Measurements from ENCODE around the gene ADNP. TPM values are rescaled to one million over a fixed set of nuclear protein-coding genes. Genes with fewer than 3 reads are reported as not detected.
A peak's percentile ranks its signal among the peaks of the same experiment; 100 is the strongest.

Gene ADNP
- total RNA-seq, 1 experiment from 2014 or later, result 27.5 TPM

DNA sequence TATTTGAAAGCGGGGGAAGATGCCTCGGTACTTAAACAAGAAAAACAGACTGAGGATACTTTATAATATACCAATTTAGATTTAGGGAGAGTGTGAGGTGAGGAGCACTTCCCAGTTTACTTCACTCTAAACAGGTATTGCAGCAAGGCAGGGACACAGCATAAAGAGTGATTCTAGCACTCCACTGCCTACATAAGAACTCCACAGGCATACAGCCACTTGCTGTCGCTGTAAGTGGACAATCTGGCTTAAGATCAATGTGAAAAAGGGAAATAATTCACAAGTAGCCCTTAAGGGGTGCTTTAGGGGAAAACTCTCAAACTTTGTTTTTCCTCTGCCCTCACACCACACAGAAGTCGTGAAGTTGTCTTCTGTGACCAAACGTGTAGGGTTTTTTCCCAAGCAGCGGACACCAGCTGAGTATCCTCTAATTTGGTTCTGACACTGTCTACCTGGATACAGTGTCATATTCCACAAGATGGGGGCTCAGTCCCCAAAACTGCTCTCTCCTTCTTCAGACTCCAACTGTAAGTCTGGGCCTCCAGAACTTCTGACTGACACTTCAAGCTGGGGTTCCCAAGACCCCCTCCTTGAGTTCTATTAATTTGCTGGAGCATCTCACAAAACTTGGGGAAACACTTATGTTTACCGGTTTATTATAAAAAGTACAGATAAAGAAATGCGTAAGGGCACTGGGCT, 9.3 kb downstream of the ADNP start:
- no peak overlapping the region for H3K9ac ChIP-seq (ENCODE audit: low read length)
- peaks cover 77% of the 10 kb centered on the region for H4K20me1 ChIP-seq (ENCODE audit: low read length)
- ATAC-seq (no peak), DNase-seq (no peak)
- H3K4me2 ChIP-seq (ENCODE audit: low read length), result no peak overlapping the region
- no TSS peak for BruUV-seq (replicated peaks)
- H3K27me3 ChIP-seq (ENCODE audit: low read length), result no peaks in the 10 kb centered on the region
- no peaks in the 10 kb centered on the region for H3F3A ChIP-seq (ENCODE audit: low read length, unreplicated experiment)
- POLR2A ChIA-PET (ENCODE audit: unreplicated experiment), result no interaction called here
- no peaks in the 10 kb centered on the region for H3K4me1 ChIP-seq (ENCODE audit: insufficient read depth, low read length)
- no peak overlapping the region for H2AFZ ChIP-seq (ENCODE audit: low read length)
- peaks cover 53% of the 10 kb centered on the region for H3K36me3 ChIP-seq (ENCODE audit: low read depth, low read length)
- H3K79me2 ChIP-seq (ENCODE audit: low read length), result peaks cover 99% of the 10 kb centered on the region
- intact Hi-C loops (cut with micrococcal nuclease), result no loop called here
- no peak for TF ChIP-seq EZH2phosphoT487 (IDR thresholded peaks at IDR 0.05; ENCODE audit: borderline replicate concordance, low read length)
- TF ChIP-seq EZH2 (IDR thresholded peaks at IDR 0.05; ENCODE audit: low read length, unreplicated experiment), result no peak
- TF ChIP-seq, protein P1, sequence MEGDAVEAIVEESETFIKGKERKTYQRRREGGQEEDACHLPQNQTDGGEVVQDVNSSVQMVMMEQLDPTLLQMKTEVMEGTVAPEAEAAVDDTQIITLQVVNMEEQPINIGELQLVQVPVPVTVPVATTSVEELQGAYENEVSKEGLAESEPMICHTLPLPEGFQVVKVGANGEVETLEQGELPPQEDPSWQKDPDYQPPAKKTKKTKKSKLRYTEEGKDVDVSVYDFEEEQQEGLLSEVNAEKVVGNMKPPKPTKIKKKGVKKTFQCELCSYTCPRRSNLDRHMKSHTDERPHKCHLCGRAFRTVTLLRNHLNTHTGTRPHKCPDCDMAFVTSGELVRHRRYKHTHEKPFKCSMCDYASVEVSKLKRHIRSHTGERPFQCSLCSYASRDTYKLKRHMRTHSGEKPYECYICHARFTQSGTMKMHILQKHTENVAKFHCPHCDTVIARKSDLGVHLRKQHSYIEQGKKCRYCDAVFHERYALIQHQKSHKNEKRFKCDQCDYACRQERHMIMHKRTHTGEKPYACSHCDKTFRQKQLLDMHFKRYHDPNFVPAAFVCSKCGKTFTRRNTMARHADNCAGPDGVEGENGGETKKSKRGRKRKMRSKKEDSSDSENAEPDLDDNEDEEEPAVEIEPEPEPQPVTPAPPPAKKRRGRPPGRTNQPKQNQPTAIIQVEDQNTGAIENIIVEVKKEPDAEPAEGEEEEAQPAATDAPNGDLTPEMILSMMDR (conservative IDR thresholded peaks at IDR 0.05; ENCODE audit: low read depth, low read length), result no peak
- H3K27ac ChIP-seq (ENCODE audit: low read length), result no peak overlapping the region
- no peak overlapping the region for H3K4me3 ChIP-seq (ENCODE audit: low read length)
- no peaks in the 10 kb centered on the region for H3K9me3 ChIP-seq (ENCODE audit: low read length)
- H3K9me2 ChIP-seq (replicated peaks; ENCODE audit: low read length), result no peaks in the 10 kb centered on the region
- CTCF ChIA-PET, result interaction anchor here (1.4 kb wide), 1 partner anchor 129 kb away, joined by 3 read pairs; no protein-coding TSS in a partner anchor

DNA sequence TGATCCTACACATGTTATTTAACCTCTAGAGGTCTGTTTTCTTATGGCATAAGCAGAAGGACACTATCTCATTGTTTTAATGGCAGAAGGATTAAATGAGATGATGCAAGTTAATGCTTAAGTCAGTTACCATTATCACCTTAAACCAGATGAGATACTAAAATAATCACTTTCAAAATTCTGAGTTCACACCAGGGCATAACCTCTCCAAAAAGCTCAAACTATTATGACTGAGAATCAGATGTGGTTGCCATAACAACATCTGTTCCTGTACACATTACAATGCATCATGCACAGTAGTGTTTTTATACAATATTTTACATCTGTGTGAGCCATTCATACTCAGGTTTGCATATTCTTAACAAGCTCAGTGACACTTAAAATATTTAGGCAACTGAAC, 10.2 kb downstream of the ADNP start:
- intact Hi-C loops (cut with micrococcal nuclease), result no loop called here
- no peak overlapping the region for H2AFZ ChIP-seq (ENCODE audit: low read length)
- H3K4me2 ChIP-seq (ENCODE audit: low read length), result no peak overlapping the region
- peaks cover 54% of the 10 kb centered on the region for H3K36me3 ChIP-seq (ENCODE audit: low read depth, low read length)
- H3K9me3 ChIP-seq (ENCODE audit: low read length), result no peaks in the 10 kb centered on the region
- H3K27me3 ChIP-seq (ENCODE audit: low read length), result no peaks in the 10 kb centered on the region
- no peaks in the 10 kb centered on the region for H3K9me2 ChIP-seq (replicated peaks; ENCODE audit: low read length)
- peak; percentile 20; the same call in 1 of the 2 replicates for ATAC-seq
- H3K27ac ChIP-seq (ENCODE audit: low read length), result no peak overlapping the region
- CTCF ChIA-PET, result interaction anchor here (1.4 to 2.0 kb wide), 2 partner anchors 126 to 128 kb away, joined by 3 to 4 read pairs; partner anchors contain the start of gene BCAS4
- no peak for DNase-seq
- H3K4me1 ChIP-seq (ENCODE audit: insufficient read depth, low read length), result no peaks in the 10 kb centered on the region
- no TSS peak for BruUV-seq (replicated peaks)
- H3F3A ChIP-seq (ENCODE audit: low read length, unreplicated experiment), result no peaks in the 10 kb centered on the region
- H3K4me3 ChIP-seq (ENCODE audit: low read length), result no peak overlapping the region
- no peak for TF ChIP-seq EZH2 (IDR thresholded peaks at IDR 0.05; ENCODE audit: low read length, unreplicated experiment)
- TF ChIP-seq, protein P1 (conservative IDR thresholded peaks at IDR 0.05; ENCODE audit: low read depth, low read length), result no peak
- TF ChIP-seq EZH2phosphoT487 (IDR thresholded peaks at IDR 0.05; ENCODE audit: borderline replicate concordance, low read length), result no peak
- no peak overlapping the region for H3K9ac ChIP-seq (ENCODE audit: low read length)
- peaks cover 85% of the 10 kb centered on the region for H4K20me1 ChIP-seq (ENCODE audit: low read length)
- peaks cover 99% of the 10 kb centered on the region for H3K79me2 ChIP-seq (ENCODE audit: low read length)
- POLR2A ChIA-PET (ENCODE audit: unreplicated experiment), result no interaction called here

- Histone ChIP-seq H3K27ac (ENCODE audit: low read length) (no peak overlapping the region), H3K27me3 (ENCODE audit: low read length) (no peaks in the 10 kb centered on the region), H3K4me3 (ENCODE audit: low read length) (no peak overlapping the region), H3K9ac (ENCODE audit: low read length) (no peak overlapping the region), H3K79me2 (ENCODE audit: low read length) (peaks cover 99% of the 10 kb centered on the region), H3K36me3 (ENCODE audit: low read depth, low read length) (peaks cover 43% of the 10 kb centered on the region), H3F3A (ENCODE audit: low read length, unreplicated experiment) (peaks cover 3% of the 10 kb centered on the region), H3K4me2 (ENCODE audit: low read length) (no peak overlapping the region), H4K20me1 (ENCODE audit: low read length) (peaks cover 85% of the 10 kb centered on the region), H3K9me3 (ENCODE audit: low read length) (no peaks in the 10 kb centered on the region), H3K9me2 (replicated peaks; ENCODE audit: low read length) (no peaks in the 10 kb centered on the region), H2AFZ (ENCODE audit: low read length) (no peak overlapping the region), H3K4me1 (ENCODE audit: insufficient read depth, low read length) (peaks cover 12% of the 10 kb centered on the region)
- intact Hi-C loops (cut with micrococcal nuclease), result no loop called here
- DNase-seq (peak; percentile 58), ATAC-seq (no peak)
- POLR2A ChIA-PET (ENCODE audit: unreplicated experiment), result no interaction called here
- TF ChIP-seq EZH2phosphoT487 (IDR thresholded peaks at IDR 0.05; ENCODE audit: borderline replicate concordance, low read length) (no peak), EZH2 (IDR thresholded peaks at IDR 0.05; ENCODE audit: low read length, unreplicated experiment) (no peak)
- TF ChIP-seq, protein P1 (conservative IDR thresholded peaks at IDR 0.05; ENCODE audit: low read depth, low read length), result no peak
- CTCF ChIA-PET, result interaction anchor here (2.0 kb wide), 1 partner anchor 125 kb away, joined by 4 read pairs; the partner anchor contains the start of gene BCAS4
- BruUV-seq (replicated peaks), result no TSS peak
Measured at GRCh38 chr20:50919567-50919966, 11.7 kb downstream of the ADNP start.
